Stimulated activated CD8-positive, alpha-beta memory T cell treated with anti-CD3 and anti-CD28 coated beads, Interleukin-15, amount 100 ng/mL, for 48 hours (primary cell): ENCODE measurements around the gene PLXNA4.

ENCODE experiments used
- DNase-seq, 2 donors: peaks; one replicate each; pipeline ENCODE4 v3.0.0-alpha.2; 2020; ENCODE audit warnings: low read depth in 2 of 2

Gene PLXNA4

DNA sequence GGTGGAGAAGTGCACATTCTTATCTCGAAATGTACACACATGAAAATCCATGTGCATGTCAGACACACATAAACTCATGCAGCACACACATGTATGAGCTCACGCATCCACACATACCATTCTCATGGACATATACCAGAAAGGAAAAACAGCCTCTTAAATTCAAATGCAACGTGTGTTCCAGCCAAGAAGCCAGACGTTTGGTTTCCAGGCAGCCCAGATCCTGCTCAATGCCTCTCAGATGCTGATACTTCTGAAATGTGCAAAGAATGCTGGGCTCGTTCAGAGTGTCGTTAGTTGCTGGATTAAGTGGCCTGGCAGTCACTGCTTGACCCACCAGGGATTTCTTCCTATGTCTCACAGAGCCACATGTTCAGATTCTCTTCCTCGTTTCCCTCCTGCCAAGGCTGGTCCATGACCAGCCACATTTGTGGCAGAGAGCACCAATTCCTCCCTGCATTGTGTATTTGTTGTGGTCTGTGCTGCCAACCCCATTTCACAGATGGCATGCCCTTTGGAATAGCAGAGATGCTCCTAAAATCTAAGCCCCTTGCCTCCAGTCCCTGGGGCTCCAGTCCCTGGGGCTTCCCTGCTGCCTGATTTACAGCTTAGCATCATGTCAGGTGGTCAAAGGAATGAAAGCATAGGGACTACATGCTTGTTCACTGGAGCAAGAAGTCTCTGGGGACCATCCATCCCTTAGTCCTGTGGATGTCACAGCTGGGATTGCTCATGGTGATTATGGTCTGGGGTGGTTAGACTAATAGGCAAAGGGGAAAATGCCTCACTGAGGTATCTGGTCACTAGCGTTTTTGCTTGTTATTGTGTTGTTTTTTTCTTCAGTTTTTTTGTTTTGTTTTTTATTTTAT, 426.6 kb downstream of the PLXNA4 start:
- DNase-seq: no peak

GRCh38 chr7:132148876-132149275, 427.4 kb downstream of the PLXNA4 start:
- DNase-seq: no peak

DNA sequence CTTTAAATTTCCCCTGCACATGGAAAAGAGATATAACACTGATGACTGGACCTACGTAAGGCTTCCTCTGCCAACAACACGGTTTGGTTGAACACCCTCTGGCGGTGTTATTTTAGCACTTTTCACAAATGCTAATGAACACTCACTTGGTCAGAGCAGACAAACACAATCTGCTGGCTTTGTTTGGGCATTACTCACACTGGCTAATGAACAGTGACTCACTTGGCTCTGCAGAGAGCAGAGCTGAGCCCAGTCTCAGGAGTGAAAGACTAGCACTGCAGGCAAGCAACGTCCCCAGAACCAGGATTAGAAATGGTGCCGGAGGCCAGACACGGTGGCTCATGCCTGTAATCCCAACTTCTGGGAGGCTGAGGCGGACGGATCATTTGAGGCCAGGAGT, 430.8 kb downstream of the PLXNA4 start:
- no peak for DNase-seq

- DNase-seq: no peak
Observed at GRCh38 chr7:132145063-132145462, 431.2 kb downstream of the PLXNA4 start.

GRCh38 chr7:132142006-132142405, 434.3 kb downstream of the PLXNA4 start:
- DNase-seq: no peak

GRCh38 chr7:132141109-132141508, 435.2 kb downstream of the PLXNA4 start:
- no peak for DNase-seq

DNA sequence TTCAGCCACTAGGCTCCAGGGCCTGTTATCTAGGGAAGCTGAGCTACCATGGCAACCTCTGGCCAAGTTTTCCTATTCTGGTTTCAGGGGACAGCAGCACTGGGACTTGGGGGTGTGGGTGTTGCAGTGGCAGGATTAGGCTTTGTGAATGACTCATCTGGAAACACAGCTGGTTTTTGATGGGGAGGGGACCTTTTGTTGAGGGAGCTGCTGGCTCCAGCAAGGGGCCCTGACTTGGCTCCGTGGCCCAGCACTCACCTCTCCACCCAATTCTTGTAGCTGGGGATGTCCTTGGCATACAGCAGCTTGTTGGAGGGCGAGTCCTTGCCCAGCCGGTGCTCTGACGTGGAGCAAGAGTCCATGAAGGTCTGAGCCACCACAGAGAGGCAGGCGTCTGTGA, 435.9 kb downstream of the PLXNA4 start:
- no peak for DNase-seq

- DNase-seq: no peak
Observed at GRCh38 chr7:132138817-132139216, 437.5 kb downstream of the PLXNA4 start.

DNA sequence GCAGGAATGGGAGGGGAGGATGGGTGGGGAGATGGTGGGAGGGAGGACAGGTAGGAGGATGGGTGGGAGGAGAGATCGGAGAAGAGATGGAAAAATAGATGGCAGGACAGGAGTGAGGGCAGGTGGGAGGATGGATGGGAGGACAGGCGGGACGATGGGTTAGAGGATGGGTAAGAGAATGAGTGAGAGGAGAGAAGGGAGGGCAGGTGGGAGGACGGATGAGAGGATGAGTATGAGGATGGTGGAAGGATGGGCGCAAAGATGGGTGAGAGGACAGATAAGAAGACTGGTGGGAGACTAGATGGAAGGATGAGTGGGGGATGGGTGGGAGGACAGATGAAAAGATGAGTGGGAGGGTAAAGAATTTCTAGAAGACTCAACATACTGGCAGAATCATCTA, 438.6 kb downstream of the PLXNA4 start:
- no peak for DNase-seq

DNA sequence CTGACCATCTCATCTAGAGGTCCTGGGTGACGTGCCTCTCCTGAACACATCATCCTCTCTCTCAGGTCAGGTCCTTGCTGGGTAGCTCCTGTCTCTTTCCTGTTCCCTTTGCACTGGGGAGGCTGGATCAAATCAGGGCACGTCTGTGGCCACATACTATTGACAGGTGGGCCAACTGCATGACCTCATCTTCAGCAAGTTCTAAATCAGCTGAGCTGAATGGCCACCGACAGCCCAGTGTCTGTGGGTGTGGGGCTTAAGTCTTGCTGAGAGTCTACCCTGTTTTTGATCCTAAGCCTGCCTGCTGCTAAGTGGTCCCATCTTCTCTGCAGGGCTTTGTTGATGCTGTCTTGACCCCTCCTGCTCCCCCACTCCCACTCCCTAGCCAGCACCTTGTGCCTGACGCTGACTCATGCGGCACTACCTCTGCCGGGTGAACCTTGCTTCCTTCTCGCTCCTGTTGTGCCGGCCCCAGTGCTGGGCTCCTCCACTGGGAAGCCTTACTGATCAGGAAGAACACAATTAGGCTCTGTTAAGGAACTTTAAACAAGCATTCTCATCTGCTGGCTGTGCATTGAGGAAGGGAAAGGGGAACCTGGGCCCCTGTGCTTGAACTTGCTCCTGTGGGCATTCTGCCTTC, 440.4 kb downstream of the PLXNA4 start:
- DNase-seq: no peak

- DNase-seq: no peak
Observed at GRCh38 chr7:132134814-132135445, 441.3 kb downstream of the PLXNA4 start.

- no peak for DNase-seq
Observed at GRCh38 chr7:132133501-132133900, 442.8 kb downstream of the PLXNA4 start.

GRCh38 chr7:132131196-132131595, 445.1 kb downstream of the PLXNA4 start:
- no peak for DNase-seq

- no peak for DNase-seq
Observed at GRCh38 chr7:132130497-132130896, 445.8 kb downstream of the PLXNA4 start.

DNA sequence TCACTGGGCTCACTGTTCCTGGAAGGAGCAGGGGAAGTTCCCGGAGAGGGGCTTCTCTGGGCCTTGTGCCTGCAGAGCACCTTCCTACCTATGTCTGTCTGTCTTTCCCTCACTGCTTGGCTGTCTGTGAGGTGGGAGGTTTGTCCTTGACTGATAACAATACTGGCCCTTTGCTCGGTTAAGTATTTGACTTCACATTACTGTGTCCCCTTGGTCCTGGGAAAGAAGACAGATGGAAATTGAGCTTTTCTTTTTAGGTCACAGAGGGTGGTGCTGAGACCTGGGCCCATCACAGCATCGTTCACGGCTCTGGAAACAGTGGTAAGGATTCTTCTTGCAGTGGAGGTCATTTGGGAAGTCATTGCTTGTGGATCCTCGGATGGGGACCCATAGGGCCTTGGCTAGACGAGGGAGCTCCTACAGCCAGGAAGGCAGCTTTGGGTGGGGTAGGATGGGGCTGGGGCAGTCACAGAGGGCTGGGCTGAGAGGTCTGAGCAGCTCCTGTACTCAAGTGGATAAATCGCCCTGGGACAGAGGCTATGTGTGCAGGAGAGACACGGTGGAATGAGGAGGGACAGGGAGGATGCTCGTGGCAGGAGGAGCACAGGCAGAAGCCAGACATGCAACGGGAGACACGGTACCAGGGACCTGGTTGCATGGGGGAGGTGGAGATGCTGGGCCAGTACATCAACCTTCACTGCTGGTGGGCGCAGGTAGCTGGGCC, 450.2 kb downstream of the PLXNA4 start:
- no peak for DNase-seq

GRCh38 chr7:132125096-132125495, 451.2 kb downstream of the PLXNA4 start:
- no peak for DNase-seq

- no peak for DNase-seq
Observed at GRCh38 chr7:132124575-132124974, 451.7 kb downstream of the PLXNA4 start.

DNA sequence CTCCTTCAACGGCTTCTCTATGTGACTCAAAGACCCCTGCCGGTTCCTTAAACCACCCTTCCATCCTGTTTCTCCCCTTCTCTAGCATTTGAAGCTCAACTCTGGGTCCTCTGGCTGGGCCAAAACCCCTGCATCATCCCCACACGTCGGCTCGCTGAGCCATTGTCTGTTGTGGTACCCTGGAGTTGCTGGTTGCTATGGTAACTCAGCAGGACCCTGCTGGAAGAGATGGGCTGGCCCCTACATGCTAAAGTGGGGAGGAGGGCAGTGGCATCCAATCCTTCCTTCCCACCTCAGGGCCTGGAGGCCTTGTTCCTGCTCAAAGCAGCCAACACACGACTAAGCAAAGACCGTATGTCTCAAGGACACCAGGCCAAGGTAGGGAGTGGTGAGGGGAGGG, 452.5 kb downstream of the PLXNA4 start:
- no peak for DNase-seq

DNA sequence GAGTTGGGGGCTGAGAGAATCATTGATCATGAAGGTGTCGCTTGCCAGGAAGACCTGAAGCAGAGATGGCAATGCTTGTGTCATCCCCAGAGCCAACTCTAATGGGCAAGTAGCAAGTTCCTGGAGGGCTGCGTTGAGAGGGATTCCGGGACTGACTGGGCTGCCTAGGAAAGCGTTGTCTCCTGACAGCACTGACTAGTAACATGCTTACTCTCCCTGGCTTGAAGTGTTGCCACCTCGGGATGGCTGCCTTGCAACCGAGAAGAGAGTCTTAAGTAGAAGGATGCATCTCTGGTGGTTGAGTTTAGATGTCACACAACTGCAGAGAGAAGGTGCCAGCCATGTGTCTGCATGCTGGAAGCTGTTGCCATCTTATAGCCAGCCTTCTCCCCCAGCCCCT, 453.4 kb downstream of the PLXNA4 start:
- DNase-seq: no peak

- no peak for DNase-seq
Observed at GRCh38 chr7:132121987-132122386, 454.3 kb downstream of the PLXNA4 start.

DNA sequence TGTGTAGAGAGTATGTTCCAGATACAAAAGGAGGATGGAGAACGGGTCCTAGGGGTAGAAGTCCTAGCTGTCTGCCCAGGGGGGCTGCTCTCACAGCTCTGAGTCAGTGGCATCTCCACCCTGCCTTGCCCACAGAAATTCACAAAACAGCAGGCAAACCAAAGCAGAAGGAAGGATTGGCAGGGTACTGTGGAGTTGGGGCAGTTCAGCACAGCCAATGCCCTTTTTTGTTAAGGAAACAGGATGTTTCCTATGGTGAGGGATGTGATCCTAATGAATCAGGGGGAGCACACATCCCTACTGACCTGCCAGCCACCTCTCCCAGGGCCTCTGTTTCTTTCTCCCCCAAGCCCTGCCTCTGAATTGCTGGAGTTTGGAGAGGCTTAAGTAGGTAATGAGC, 457.6 kb downstream of the PLXNA4 start:
- DNase-seq: no peak

- no peak for DNase-seq
Observed at GRCh38 chr7:132117636-132118035, 458.6 kb downstream of the PLXNA4 start.
